Mesenchymal stem cell (in vitro differentiated cells and primary cell): ENCODE measurements around the gene NTRK3.

Experiments used
- DNase-seq: peaks from one replicate; pipeline ENCODE4 v3.0.0-alpha.2; 2013
- H2AFZ ChIP-seq: one replicate; pipeline ENCODE4 v1.6.1; 2013; ENCODE audit warnings: low read depth, mild to moderate bottlenecking, control low read depth, inconsistent platforms, low read length, moderate library complexity
- H2AK5ac ChIP-seq: 2 replicates; pipeline ENCODE4 v1.6.1; 2013; ENCODE audit warnings: low read length, moderate library complexity, mild to moderate bottlenecking, inconsistent platforms; ENCODE audit not compliant: severe bottlenecking
- H2BK120ac ChIP-seq: one replicate; pipeline ENCODE4 v1.6.1; 2013; ENCODE audit warnings: low read depth, mild to moderate bottlenecking, inconsistent platforms, low read length, moderate library complexity
- H2BK12ac ChIP-seq, 2 experiments: one replicate each; pipeline ENCODE4 v1.6.1; 2013; ENCODE audit warnings: inconsistent platforms in 2 of 2, low read length in 2 of 2, mild to moderate bottlenecking in 2 of 2, moderate library complexity in 2 of 2, control low read depth in 1 of 2
- H2BK15ac ChIP-seq: one replicate; pipeline ENCODE4 v1.6.1; 2013; ENCODE audit warnings: mild to moderate bottlenecking, low read depth, inconsistent platforms; ENCODE audit not compliant: poor library complexity, severe bottlenecking
- H2BK5ac ChIP-seq: 2 replicates; pipeline ENCODE4 v1.6.1; 2013; ENCODE audit warnings: low read depth, mild to moderate bottlenecking, low read length, control low read depth, inconsistent platforms; ENCODE audit not compliant: poor library complexity, severe bottlenecking
- H3K14ac ChIP-seq, 2 experiments: one replicate each; pipeline ENCODE4 v1.6.1; 2013; ENCODE audit warnings: inconsistent platforms in 2 of 2, low read length in 2 of 2, control low read depth in 1 of 2, mild to moderate bottlenecking in 1 of 2, moderate library complexity in 1 of 2
- H3K18ac ChIP-seq, 2 experiments: one replicate each; pipeline ENCODE4 v1.6.1; 2013; ENCODE audit warnings: inconsistent platforms in 2 of 2, low read length in 2 of 2, control low read depth in 1 of 2, low read depth in 1 of 2, mild to moderate bottlenecking in 1 of 2
- H3K23ac ChIP-seq, 2 experiments: one replicate each; pipeline ENCODE4 v1.6.1; 2013; ENCODE audit warnings: inconsistent platforms in 2 of 2, low read length in 2 of 2, mild to moderate bottlenecking in 2 of 2, moderate library complexity in 2 of 2, control low read depth in 1 of 2
- H3K27ac ChIP-seq: 2 replicates; pipeline ENCODE4 v1.5.1; 2013; ENCODE audit warnings: mild to moderate bottlenecking, moderate library complexity, low read length, control low read depth, inconsistent platforms; ENCODE audit not compliant: poor library complexity, severe bottlenecking
- H3K27me3 ChIP-seq, 2 experiments: 2 replicates each; pipeline versions ENCODE4 v1.6.1 to v1.7.0; 2013; ENCODE audit warnings: low read length in 2 of 2, mild to moderate bottlenecking in 2 of 2, moderate library complexity in 2 of 2, control low read depth in 1 of 2, inconsistent platforms in 1 of 2; ENCODE audit not compliant: control insufficient read depth in 1 of 2, insufficient read depth in 1 of 2
- H3K36me3 ChIP-seq, 2 experiments: 2 replicates each; pipeline versions ENCODE4 v1.6.1 to v1.7.0; 2013; ENCODE audit warnings: low read length in 2 of 2, control low read depth in 1 of 2, inconsistent platforms in 1 of 2, low read depth in 1 of 2, mild to moderate bottlenecking in 1 of 2; ENCODE audit not compliant: insufficient read depth in 2 of 2, control insufficient read depth in 1 of 2
- H3K4ac ChIP-seq, 2 experiments: one replicate each; pipeline ENCODE4 v1.6.1; 2013; ENCODE audit warnings: inconsistent platforms in 2 of 2, low read length in 2 of 2, mild to moderate bottlenecking in 2 of 2, moderate library complexity in 2 of 2, control low read depth in 1 of 2, low read depth in 1 of 2
- H3K4me1 ChIP-seq: 2 replicates; pipeline ENCODE4 v1.6.1; 2013; ENCODE audit warnings: low read depth, low read length, control low read depth; ENCODE audit not compliant: control insufficient read depth, insufficient read depth
- H3K4me2 ChIP-seq: 2 replicates; pipeline ENCODE4 v1.6.1; 2013; ENCODE audit warnings: low read length, mild to moderate bottlenecking, inconsistent platforms; ENCODE audit not compliant: poor library complexity, severe bottlenecking
- H3K4me3 ChIP-seq, 2 experiments: 2 replicates each; pipeline versions ENCODE4 v1.5.1 to v1.7.0; 2013; ENCODE audit warnings: low read length in 2 of 2, mild to moderate bottlenecking in 2 of 2, control low read depth in 1 of 2, low read depth in 1 of 2; ENCODE audit not compliant: insufficient read depth in 1 of 2
- H3K79me1 ChIP-seq: replicated peaks from 2 replicates; pipeline ENCODE4 v1.6.1; 2013; ENCODE audit warnings: mild to moderate bottlenecking, control low read depth, low read length, inconsistent platforms; ENCODE audit not compliant: poor library complexity, severe bottlenecking
- H3K9ac ChIP-seq: 2 replicates; pipeline ENCODE4 v1.7.0; 2013; ENCODE audit warnings: mild to moderate bottlenecking, low read length, moderate library complexity
- H3K9me3 ChIP-seq: 2 replicates; pipeline ENCODE4 v1.7.0; 2013; ENCODE audit warnings: mild to moderate bottlenecking, low read length; ENCODE audit not compliant: control insufficient read depth
- H4K8ac ChIP-seq: one replicate; pipeline ENCODE4 v1.6.1; 2013; ENCODE audit warnings: inconsistent platforms, mild to moderate bottlenecking, low read length, moderate library complexity
- H4K91ac ChIP-seq: one replicate; pipeline ENCODE4 v1.6.1; 2013; ENCODE audit warnings: mild to moderate bottlenecking, low read length, inconsistent platforms
- WGBS: methylation state at CpG from one replicate; pipeline ENCODE4 v1.1.7; 2013; ENCODE audit warnings: mixed read lengths; 5-methylcytosine and 5-hydroxymethylcytosine counted together

Gene NTRK3

GRCh38 chr15:87877822-87878542, 378.6 kb downstream of the NTRK3 start:
- WGBS: 72% methylated on average over 4 of the region's 5 CpGs
- no peak overlapping the region for H3K4me2 ChIP-seq
- no peak overlapping the region for H2BK15ac ChIP-seq
- no peak overlapping the region for H2BK12ac ChIP-seq
- no peak overlapping the region for H3K4me3 ChIP-seq
- peak overlapping the region; percentile 19 to 47 for H3K18ac ChIP-seq
- H3K9me3 ChIP-seq: no peaks in the 10 kb centered on the region
- H3K27me3 ChIP-seq: peaks cover 0 to 7% of the 10 kb centered on the region in 2 experiments
- no peak overlapping the region for H2AFZ ChIP-seq
- no peaks in the 10 kb centered on the region for H3K4me1 ChIP-seq
- H2AK5ac ChIP-seq: no peak overlapping the region
- no peak overlapping the region for H4K8ac ChIP-seq
- H3K36me3 ChIP-seq: no peaks in the 10 kb centered on the region
- peak overlapping the region; percentile 53 for H3K4ac ChIP-seq
- no peak overlapping the region for H3K27ac ChIP-seq
- no peak overlapping the region for H2BK5ac ChIP-seq
- no peak overlapping the region for H3K14ac ChIP-seq
- no peak overlapping the region for H3K9ac ChIP-seq
- no peak overlapping the region for H4K91ac ChIP-seq
- no peak for DNase-seq
- H3K23ac ChIP-seq: no peak overlapping the region
- no peak overlapping the region for H2BK120ac ChIP-seq
- H3K79me1 ChIP-seq: no peaks in the 10 kb centered on the region

GRCh38 chr15:87877114-87877810, 379.3 kb downstream of the NTRK3 start:
- H3K36me3 ChIP-seq: no peaks in the 10 kb centered on the region
- H4K91ac ChIP-seq: no peak overlapping the region
- no peak overlapping the region for H3K14ac ChIP-seq
- H3K27ac ChIP-seq: no peak overlapping the region
- H3K79me1 ChIP-seq: no peaks in the 10 kb centered on the region
- H2BK12ac ChIP-seq: peak overlapping the region in 1 of 2 experiments; percentile 21
- H3K4ac ChIP-seq: peak overlapping the region; percentile 53
- H3K9ac ChIP-seq: no peak overlapping the region
- no peak overlapping the region for H2BK5ac ChIP-seq
- 59% methylated on average over 4 of the region's 4 CpGs for WGBS
- no peaks in the 10 kb centered on the region for H3K4me1 ChIP-seq
- no peak overlapping the region for H3K23ac ChIP-seq
- no peak overlapping the region for H3K4me2 ChIP-seq
- peak overlapping the region; percentile 19 to 47 for H3K18ac ChIP-seq
- H3K4me3 ChIP-seq: no peak overlapping the region
- H4K8ac ChIP-seq: no peak overlapping the region
- H3K27me3 ChIP-seq: peaks cover 0 to 7% of the 10 kb centered on the region in 2 experiments
- peak; percentile 71 for DNase-seq
- no peak overlapping the region for H2AFZ ChIP-seq
- no peak overlapping the region for H2BK15ac ChIP-seq
- H2AK5ac ChIP-seq: no peak overlapping the region
- H3K9me3 ChIP-seq: no peaks in the 10 kb centered on the region
- H2BK120ac ChIP-seq: no peak overlapping the region

- Histone ChIP-seq H3K4me3 (no peak overlapping the region), H3K36me3 (no peaks in the 10 kb centered on the region), H2BK15ac (no peak overlapping the region), H3K27me3 (peaks cover 0 to 7% of the 10 kb centered on the region in 2 experiments), H3K27ac (no peak overlapping the region), H3K4me1 (no peaks in the 10 kb centered on the region), H3K4me2 (no peak overlapping the region), H2AK5ac (no peak overlapping the region), H2AFZ (no peak overlapping the region), H2BK12ac (peak overlapping the region; percentile 66 to 69), H3K79me1 (no peaks in the 10 kb centered on the region), H3K9ac (no peak overlapping the region), H3K23ac (no peak overlapping the region), H4K8ac (peak overlapping the region; percentile 51), H3K14ac (peak overlapping the region in 1 of 2 experiments; percentile 44), H3K18ac (peak overlapping the region in 1 of 2 experiments; percentile 50), H3K4ac (no peak overlapping the region), H3K9me3 (no peaks in the 10 kb centered on the region), H2BK5ac (no peak overlapping the region), H2BK120ac (no peak overlapping the region), H4K91ac (peak overlapping the region; percentile 78)
- WGBS: 43% methylated on average over 10 of the region's 10 CpGs
- DNase-seq: peak; percentile 62
Observed at GRCh38 chr15:87874896-87875711, 381.4 kb downstream of the NTRK3 start.

- DNase-seq: peak; percentile 4
- Histone ChIP-seq H3K27me3 (peaks cover 0 to 6% of the 10 kb centered on the region in 2 experiments), H4K91ac (no peak overlapping the region), H3K18ac (no peak overlapping the region), H3K4me2 (no peak overlapping the region), H3K27ac (no peak overlapping the region), H3K9me3 (no peaks in the 10 kb centered on the region), H3K4me3 (no peak overlapping the region), H2BK15ac (no peak overlapping the region), H2AFZ (no peak overlapping the region), H3K79me1 (no peaks in the 10 kb centered on the region), H3K23ac (no peak overlapping the region), H3K14ac (peak overlapping the region in 1 of 2 experiments; percentile 88), H3K36me3 (no peaks in the 10 kb centered on the region), H2BK12ac (no peak overlapping the region), H3K4ac (no peak overlapping the region), H3K4me1 (no peaks in the 10 kb centered on the region), H2AK5ac (no peak overlapping the region), H2BK120ac (no peak overlapping the region), H2BK5ac (no peak overlapping the region), H3K9ac (no peak overlapping the region), H4K8ac (no peak overlapping the region)
- 79% methylated on average over 6 of the region's 8 CpGs for WGBS
Observed at GRCh38 chr15:87873516-87873915, 383.0 kb downstream of the NTRK3 start.
